ENCODE data around the gene TCF23. TPM values are rescaled to one million over a fixed set of nuclear protein-coding genes. Genes with fewer than 3 reads are reported as not detected.

Gene TCF23
- total and polyA plus RNA-seq, 2 of the 8 experiments (the other 6 are each of a cell fraction or from before 2014, with no cell fraction given), result 0.02 TPM; not detected in 1

DNA sequence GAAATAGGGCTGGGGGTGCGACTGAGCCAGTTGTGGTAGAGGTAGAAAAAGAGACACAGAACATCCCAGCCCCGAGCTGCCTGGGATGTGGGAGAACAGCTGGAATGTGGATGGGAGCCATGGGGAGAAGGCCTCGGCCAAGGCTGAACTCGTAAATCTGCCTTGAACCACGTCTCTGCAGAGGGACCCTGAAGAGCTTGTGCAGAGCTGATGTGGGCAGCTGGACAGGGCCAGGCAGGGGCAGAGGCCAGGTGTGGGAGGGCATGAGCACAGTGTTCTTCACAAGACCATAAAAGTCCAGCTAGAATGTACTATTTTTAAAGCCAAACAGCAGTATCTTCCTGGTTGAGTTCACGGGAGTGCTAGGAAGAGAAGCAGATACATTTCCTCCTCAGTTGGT is 5.7 kb downstream of the TCF23 start (continued):
- TF ChIP-seq, protein P1, sequence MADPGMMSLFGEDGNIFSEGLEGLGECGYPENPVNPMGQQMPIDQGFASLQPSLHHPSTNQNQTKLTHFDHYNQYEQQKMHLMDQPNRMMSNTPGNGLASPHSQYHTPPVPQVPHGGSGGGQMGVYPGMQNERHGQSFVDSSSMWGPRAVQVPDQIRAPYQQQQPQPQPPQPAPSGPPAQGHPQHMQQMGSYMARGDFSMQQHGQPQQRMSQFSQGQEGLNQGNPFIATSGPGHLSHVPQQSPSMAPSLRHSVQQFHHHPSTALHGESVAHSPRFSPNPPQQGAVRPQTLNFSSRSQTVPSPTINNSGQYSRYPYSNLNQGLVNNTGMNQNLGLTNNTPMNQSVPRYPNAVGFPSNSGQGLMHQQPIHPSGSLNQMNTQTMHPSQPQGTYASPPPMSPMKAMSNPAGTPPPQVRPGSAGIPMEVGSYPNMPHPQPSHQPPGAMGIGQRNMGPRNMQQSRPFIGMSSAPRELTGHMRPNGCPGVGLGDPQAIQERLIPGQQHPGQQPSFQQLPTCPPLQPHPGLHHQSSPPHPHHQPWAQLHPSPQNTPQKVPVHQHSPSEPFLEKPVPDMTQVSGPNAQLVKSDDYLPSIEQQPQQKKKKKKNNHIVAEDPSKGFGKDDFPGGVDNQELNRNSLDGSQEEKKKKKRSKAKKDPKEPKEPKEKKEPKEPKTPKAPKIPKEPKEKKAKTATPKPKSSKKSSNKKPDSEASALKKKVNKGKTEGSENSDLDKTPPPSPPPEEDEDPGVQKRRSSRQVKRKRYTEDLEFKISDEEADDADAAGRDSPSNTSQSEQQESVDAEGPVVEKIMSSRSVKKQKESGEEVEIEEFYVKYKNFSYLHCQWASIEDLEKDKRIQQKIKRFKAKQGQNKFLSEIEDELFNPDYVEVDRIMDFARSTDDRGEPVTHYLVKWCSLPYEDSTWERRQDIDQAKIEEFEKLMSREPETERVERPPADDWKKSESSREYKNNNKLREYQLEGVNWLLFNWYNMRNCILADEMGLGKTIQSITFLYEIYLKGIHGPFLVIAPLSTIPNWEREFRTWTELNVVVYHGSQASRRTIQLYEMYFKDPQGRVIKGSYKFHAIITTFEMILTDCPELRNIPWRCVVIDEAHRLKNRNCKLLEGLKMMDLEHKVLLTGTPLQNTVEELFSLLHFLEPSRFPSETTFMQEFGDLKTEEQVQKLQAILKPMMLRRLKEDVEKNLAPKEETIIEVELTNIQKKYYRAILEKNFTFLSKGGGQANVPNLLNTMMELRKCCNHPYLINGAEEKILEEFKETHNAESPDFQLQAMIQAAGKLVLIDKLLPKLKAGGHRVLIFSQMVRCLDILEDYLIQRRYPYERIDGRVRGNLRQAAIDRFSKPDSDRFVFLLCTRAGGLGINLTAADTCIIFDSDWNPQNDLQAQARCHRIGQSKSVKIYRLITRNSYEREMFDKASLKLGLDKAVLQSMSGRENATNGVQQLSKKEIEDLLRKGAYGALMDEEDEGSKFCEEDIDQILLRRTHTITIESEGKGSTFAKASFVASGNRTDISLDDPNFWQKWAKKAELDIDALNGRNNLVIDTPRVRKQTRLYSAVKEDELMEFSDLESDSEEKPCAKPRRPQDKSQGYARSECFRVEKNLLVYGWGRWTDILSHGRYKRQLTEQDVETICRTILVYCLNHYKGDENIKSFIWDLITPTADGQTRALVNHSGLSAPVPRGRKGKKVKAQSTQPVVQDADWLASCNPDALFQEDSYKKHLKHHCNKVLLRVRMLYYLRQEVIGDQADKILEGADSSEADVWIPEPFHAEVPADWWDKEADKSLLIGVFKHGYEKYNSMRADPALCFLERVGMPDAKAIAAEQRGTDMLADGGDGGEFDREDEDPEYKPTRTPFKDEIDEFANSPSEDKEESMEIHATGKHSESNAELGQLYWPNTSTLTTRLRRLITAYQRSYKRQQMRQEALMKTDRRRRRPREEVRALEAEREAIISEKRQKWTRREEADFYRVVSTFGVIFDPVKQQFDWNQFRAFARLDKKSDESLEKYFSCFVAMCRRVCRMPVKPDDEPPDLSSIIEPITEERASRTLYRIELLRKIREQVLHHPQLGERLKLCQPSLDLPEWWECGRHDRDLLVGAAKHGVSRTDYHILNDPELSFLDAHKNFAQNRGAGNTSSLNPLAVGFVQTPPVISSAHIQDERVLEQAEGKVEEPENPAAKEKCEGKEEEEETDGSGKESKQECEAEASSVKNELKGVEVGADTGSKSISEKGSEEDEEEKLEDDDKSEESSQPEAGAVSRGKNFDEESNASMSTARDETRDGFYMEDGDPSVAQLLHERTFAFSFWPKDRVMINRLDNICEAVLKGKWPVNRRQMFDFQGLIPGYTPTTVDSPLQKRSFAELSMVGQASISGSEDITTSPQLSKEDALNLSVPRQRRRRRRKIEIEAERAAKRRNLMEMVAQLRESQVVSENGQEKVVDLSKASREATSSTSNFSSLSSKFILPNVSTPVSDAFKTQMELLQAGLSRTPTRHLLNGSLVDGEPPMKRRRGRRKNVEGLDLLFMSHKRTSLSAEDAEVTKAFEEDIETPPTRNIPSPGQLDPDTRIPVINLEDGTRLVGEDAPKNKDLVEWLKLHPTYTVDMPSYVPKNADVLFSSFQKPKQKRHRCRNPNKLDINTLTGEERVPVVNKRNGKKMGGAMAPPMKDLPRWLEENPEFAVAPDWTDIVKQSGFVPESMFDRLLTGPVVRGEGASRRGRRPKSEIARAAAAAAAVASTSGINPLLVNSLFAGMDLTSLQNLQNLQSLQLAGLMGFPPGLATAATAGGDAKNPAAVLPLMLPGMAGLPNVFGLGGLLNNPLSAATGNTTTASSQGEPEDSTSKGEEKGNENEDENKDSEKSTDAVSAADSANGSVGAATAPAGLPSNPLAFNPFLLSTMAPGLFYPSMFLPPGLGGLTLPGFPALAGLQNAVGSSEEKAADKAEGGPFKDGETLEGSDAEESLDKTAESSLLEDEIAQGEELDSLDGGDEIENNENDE (IDR thresholded peaks at IDR 0.05; ENCODE audit: insufficient replicate concordance, low read length), result no peak
- TF ChIP-seq RFX5 (IDR thresholded peaks at IDR 0.05; ENCODE audit: borderline replicate concordance, low read depth, low read length) (no peak), EP300 (IDR thresholded peaks at IDR 0.05; ENCODE audit: borderline replicate concordance in 1 of 2, low read depth in 2 of 2, low read length in 2 of 2) (no peak), POLR2AphosphoS5 (IDR thresholded peaks at IDR 0.05; ENCODE audit: low read depth, low read length) (no peak), BACH1 (IDR thresholded peaks at IDR 0.05; ENCODE audit: low read length) (no peak), BCL11A (IDR thresholded peaks at IDR 0.05; ENCODE audit: low read depth in 2 of 2, low read length in 2 of 2) (no peak), EZH2 (IDR thresholded peaks at IDR 0.05; ENCODE audit: low read depth, low read length, severe bottlenecking) (no peak), CHD2 (IDR thresholded peaks at IDR 0.05; ENCODE audit: low read length) (no peak)
- TF ChIP-seq, protein P2, sequence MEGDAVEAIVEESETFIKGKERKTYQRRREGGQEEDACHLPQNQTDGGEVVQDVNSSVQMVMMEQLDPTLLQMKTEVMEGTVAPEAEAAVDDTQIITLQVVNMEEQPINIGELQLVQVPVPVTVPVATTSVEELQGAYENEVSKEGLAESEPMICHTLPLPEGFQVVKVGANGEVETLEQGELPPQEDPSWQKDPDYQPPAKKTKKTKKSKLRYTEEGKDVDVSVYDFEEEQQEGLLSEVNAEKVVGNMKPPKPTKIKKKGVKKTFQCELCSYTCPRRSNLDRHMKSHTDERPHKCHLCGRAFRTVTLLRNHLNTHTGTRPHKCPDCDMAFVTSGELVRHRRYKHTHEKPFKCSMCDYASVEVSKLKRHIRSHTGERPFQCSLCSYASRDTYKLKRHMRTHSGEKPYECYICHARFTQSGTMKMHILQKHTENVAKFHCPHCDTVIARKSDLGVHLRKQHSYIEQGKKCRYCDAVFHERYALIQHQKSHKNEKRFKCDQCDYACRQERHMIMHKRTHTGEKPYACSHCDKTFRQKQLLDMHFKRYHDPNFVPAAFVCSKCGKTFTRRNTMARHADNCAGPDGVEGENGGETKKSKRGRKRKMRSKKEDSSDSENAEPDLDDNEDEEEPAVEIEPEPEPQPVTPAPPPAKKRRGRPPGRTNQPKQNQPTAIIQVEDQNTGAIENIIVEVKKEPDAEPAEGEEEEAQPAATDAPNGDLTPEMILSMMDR (IDR thresholded peaks at IDR 0.05; ENCODE audit: control extremely low read depth in 1 of 3, insufficient read depth in 1 of 3, low read depth in 1 of 3, low read length in 3 of 3), result no peak
